ENCODE measurements around the gene VPREB3.

The VPREB3 gene, protein sequence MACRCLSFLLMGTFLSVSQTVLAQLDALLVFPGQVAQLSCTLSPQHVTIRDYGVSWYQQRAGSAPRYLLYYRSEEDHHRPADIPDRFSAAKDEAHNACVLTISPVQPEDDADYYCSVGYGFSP

GRCh38 chr22:23754220-23754919 lies at the start of gene VPREB3:
VPREB3 (minus strand) TSS chr22:23754425; CDS start chr22:23754363, 62 bp downstream.
- no peak for DNase-seq

GRCh38 chr22:23803001-23803819 lies 49.0 kb upstream of the VPREB3 start:
- DNase-seq, result no peak

DNA sequence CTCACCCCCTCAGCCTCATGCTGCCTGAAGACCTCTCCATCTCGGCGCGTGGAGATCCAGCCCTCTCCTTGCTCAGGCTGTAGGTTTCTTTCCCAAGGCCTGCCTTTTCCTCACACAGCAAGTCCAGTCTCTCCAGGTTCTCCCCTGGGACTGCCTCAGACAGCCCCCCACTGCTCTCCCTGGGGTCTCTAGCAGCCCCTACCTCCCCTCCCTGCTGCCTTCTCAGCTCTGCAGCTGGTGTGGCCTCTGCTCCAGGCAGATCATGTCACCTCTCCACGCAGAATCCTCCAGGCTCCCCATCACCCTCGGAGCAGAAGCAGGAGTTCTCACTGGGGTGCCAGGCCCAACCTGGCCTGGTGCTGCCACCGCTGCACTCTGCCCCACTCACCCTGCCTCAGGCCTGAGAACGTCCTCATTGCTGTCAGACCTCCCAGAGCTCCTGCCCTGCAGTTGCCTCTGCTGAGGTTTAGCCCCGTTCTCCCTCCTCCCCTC lies 47.7 kb upstream of the VPREB3 start:
- no peak for DNase-seq

DNA sequence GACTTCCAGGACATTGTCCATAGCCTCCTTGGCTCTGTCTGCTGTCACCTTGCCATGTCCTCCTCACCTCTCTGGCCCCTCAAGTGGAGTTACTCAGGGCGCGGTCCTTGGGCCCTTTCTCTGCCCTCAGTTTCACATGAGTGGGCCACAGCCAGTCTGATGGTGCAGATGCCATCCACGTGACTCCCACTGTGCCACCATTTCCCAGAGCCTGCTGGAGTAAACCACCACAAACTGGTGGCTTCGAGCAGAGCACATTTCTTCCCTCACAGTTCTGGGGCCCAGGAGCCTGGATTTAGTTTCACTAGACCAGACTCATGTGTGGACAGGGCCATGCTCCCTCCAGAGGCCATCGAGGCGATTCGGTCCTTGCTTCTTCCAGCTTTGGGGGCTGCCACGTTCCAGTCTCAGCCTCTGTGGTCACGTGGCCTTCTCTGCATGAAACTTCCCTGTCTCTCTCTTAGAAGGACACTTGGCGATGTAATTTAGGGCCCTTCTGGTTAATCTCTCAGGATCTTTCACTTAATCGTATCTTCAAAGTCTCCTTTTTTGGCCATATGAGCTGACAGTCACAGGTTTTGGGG lies 47.1 kb upstream of the VPREB3 start:
- no peak for DNase-seq

DNA sequence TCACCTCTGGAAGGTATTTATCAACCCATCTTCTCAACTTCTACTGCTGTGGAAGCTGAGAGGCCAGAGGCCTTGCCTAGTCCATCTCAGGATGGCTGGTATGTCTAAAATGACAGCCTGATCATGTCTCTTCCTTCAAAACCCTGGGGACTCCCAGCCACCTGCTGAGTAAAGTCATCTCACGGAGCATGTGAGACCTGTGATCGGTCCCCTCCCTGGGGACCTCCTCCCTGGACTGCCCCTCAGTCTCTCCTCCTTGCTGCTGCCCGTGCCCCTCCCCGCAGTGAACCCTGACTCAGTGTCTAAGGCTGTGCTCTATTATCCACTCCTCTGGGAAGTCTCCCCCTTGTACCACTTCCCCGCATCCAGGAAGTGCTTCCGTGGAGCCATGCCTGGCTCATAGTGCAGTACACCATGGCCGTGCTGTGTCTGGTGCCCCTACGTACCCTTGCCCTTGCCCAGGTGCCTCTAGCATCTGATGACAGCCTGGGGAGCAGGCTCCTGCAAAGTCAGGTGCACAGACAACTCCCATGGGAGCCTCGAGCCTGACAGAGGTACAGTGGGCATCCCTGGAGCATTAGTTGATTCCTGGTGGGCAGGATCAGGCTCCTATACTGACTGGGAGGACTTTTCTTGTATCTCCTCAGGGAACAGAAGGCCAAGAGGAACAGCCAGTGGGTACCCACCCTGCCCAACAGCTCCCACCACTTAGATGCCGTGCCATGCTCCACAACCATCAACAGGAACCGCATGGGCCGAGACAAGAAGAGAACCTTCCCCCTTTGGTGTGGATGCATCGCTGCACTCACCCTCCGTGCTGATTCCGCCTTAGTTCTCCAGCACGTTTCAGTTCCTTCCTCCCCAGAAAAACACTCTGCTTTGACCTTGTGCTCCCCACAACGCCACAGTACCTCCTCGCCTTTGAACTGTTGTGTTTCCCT lies 46.3 kb upstream of the VPREB3 start:
- DNase-seq, result no peak

DNA sequence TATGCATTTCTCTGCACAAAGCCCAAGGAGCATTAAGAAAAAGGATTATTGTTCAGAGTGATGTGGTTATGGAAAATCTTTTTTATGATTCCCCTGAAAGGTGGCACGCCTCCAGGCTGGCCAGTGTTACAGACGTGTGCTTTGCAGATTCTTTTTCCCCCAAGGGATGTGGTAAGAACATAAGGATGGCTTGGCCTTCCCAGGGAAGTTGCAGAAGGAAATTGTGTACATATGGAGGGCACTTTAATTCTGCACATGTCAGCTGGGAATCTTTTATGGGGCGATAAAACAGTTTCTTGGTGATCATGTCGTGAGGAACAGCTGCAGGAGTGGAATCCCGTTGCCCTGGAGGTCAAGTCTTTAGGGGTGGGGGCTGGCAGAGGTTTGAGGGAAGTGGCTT lies 42.2 kb upstream of the VPREB3 start:
- DNase-seq, result no peak

DNA sequence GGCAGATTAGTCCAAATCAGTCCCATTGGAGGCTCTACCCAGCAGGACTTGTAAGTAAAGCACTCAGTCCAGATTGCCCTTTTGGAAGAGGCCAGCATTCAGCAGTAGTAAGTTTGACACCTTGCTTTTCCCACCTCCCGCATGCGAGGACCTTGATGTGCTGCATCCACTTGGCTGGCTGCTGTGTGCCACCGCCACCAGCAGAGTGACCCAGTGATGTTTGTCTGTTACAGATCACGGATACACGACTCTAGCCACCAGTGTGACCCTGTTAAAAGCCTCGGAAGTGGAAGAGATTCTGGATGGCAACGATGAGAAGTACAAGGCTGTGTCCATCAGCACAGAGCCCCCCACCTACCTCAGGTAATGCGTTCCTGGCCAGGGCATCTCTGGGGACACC lies 39.1 kb upstream of the VPREB3 start:
- no peak for DNase-seq

DNA sequence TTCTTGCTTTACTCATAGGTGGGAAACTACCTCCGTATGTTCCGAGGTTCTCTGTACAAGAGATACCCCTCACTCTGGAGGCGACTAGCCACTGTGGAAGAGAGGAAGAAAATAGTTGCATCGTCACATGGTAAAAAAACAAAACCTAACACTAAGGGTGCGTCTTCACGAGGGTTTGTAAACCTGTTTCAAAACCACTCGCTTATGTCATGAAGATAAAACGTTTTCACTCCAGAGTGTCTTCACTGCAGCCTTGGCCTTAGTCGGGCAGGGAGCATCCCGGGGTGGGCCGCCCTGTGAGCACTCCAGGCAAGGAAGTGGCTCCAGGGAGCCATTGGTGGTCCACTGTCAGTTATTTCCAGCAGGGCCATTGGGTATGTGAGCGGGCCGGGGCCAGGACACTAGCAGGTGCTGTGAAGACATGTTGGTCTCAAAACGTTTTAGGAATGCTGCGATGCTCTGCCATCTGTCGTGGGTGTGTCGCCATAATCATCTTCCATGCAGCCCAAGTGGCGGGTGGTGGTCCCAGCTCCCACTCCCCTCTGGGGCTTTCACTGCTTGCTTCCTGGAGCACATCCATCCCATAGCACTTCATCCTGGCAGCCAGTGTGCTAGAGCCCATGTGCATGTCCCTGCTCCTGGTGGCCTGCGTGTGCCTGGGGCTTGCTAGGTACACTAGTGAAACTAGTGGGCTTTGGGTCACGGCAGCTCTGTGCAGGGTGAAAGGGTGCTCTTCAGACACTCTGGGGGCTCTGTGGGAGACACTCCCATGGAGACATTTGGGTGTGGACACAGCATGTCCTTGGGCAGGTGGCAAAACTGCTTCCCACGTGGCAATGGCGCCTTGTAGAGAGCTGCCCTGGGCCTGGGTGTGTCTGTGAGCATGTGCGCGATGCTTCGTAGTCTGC lies 37.8 kb upstream of the VPREB3 start:
- DNase-seq, result no peak

- no peak for DNase-seq
These were observed 36.9 kb upstream of the VPREB3 start for GRCh38 chr22:23790819-23791737.

- no peak for DNase-seq
These were observed 35.4 kb upstream of the VPREB3 start for GRCh38 chr22:23789638-23790037.

- DNase-seq, result peak; percentile 27
These were observed 34.9 kb upstream of the VPREB3 start for GRCh38 chr22:23789121-23789520.

- no peak for DNase-seq
These were observed 33.7 kb upstream of the VPREB3 start for GRCh38 chr22:23787910-23788309.

DNA sequence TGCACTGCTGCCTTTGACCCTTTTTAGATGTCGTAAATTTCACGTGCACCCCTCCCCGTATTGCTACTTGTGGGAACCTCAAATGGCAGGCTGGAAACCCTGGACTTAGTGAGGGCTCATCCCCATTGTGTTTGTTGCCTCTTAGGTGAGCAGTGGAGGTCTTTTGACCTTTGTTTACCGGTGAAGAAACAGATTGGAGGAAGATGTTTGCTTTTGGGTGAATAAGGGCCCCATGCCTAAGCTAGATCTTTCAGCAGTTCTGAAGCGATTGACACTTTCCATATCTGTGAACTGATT lies 33.3 kb upstream of the VPREB3 start:
- DNase-seq, result no peak

GRCh38 chr22:23786752-23787599 lies 32.8 kb upstream of the VPREB3 start, which contains the start of gene SMARCB1:
SMARCB1 (plus strand) TSS chr22:23786966; CDS start chr22:23787170, 204 bp downstream.
- DNase-seq, result peak; percentile 37

DNA sequence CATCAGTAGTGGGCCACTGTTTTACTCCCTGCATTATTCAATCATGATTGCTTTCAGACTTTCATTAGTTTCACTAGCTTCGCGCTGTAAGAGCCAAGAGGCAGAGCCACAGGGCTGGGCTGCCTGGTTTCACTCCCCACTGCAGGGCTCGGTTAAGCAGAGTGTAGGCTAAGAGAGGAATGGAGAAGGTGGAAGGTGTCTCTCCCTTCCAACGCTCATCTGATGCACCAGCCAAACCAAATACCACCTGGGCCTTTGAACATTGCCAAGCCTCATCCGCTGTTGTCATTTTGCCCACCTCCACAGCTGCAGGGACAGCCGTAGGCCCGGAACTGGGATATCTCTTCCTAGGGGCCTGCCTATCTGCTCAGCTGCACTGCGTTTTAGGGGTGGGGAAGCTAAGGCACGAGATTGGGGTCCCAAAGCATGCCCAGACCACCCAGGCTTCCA lies 32.1 kb upstream of the VPREB3 start:
- DNase-seq, result no peak

DNA sequence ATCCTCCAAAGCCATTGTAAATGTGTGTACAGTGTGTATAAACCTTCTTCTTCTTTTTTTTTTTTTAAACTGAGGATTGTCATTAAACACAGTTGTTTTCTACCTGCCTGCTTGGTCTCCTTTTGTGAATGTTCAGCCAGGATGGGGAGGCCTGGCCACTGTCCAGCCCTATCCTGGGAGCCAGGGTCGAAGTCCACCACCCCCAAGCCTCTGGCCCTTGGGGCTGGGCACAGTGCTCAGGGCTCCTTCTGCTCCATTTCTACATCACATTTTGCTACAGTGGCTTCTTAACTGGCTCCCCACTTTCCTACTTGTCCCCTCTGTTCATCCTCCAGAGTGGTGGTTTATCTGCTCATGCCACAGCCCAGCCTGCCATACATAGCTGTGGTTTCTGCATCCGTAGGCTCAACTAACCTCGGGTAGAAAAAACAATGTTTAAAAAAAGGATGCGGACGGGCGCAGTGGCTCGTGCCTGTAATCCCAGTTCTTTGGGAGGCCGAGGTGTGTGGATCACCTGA lies 30.0 kb upstream of the VPREB3 start:
- no peak for DNase-seq

DNA sequence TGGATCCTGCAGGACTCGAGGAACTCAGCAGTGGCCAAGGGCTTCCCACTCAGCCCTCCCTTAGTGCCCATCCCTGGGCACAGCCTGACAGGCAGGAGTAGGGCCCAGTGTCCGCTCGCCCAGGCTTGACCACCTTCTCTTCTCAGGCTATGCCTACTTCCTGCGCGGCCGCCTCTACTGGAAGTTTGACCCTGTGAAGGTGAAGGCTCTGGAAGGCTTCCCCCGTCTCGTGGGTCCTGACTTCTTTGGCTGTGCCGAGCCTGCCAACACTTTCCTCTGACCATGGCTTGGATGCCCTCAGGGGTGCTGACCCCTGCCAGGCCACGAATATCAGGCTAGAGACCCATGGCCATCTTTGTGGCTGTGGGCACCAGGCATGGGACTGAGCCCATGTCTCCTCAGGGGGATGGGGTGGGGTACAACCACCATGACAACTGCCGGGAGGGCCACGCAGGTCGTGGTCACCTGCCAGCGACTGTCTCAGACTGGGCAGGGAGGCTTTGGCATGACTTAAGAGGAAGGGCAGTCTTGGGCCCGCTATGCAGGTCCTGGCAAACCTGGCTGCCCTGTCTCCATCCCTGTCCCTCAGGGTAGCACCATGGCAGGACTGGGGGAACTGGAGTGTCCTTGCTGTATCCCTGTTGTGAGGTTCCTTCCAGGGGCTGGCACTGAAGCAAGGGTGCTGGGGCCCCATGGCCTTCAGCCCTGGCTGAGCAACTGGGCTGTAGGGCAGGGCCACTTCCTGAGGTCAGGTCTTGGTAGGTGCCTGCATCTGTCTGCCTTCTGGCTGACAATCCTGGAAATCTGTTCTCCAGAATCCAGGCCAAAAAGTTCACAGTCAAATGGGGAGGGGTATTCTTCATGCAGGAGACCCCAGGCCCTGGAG lies 29.3 kb upstream of the VPREB3 start:
- no peak for DNase-seq

DNA sequence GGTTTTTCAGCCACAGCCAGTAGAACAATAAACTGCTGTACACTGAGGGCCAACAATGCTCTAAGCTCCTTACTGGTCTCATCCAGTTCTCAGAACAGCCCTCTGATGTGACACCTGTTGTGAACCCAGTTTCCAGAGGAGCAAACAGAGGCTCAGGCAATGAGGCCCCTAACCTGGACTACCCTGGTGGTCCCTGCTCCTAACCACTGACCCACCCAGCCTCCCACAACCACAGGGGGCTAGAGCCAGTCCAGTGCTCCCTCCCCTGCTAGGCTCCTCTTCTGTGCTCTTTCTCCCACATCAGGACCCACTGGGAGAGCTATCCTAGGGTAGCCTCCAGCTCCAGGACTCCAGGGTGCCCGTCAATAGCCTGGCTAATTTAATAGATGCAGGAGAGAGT lies 28.5 kb upstream of the VPREB3 start:
- DNase-seq, result no peak
